Loucy (cell line): ENCODE results near the gene COL8A1.
A peak's percentile ranks its signal among the peaks of the same experiment; 100 is the strongest.

Experiments used
- H2AFZ ChIP-seq: fragments of 200-600 bp; sonication (generic); 2 replicates; pipeline ENCODE4 v1.6.0; 2016; ENCODE audit warnings: antibody characterized with exemption, mild to moderate bottlenecking, low read length, moderate library complexity
- H3F3A ChIP-seq: fragments of 200-600 bp; 2 replicates; pipeline ENCODE4 v1.6.0; 2016; ENCODE audit warnings: antibody characterized with exemption, low read depth, mild to moderate bottlenecking
- H3K27me3 ChIP-seq: fragments of 200-600 bp; sonication (generic); 2 replicates; pipeline ENCODE4 v1.6.1; 2014; ENCODE audit warnings: low read length, mild to moderate bottlenecking; ENCODE audit not compliant: insufficient read depth, poor library complexity, severe bottlenecking
- H3K36me3 ChIP-seq: fragments of 200-600 bp; sonication (generic); 2 replicates; pipeline ENCODE4 v1.6.1; 2016; ENCODE audit warnings: low read length; ENCODE audit not compliant: insufficient read depth
- H3K4me1 ChIP-seq: fragments of 200-600 bp; sonication (generic); 2 replicates; pipeline ENCODE4 v1.5.1; 2014; ENCODE audit warnings: low read length, mild to moderate bottlenecking; ENCODE audit not compliant: insufficient read depth, poor library complexity, severe bottlenecking
- H3K4me2 ChIP-seq: fragments of 200-600 bp; sonication (generic); 2 replicates; pipeline ENCODE4 v1.6.0; 2014; ENCODE audit warnings: antibody characterized with exemption, low read length, low read depth, mild to moderate bottlenecking; ENCODE audit not compliant: poor library complexity, severe bottlenecking
- H3K4me3 ChIP-seq: fragments of 200-600 bp; sonication (generic); 2 replicates; pipeline ENCODE4 v1.5.1; 2014; ENCODE audit warnings: low read length, mild to moderate bottlenecking, mixed read lengths; ENCODE audit not compliant: poor library complexity, severe bottlenecking
- H3K79me2 ChIP-seq: fragments of 200-600 bp; sonication (generic); 2 replicates; pipeline ENCODE4 v1.6.1; 2014; ENCODE audit warnings: low read length; ENCODE audit not compliant: insufficient read depth
- H3K9ac ChIP-seq: fragments of 200-600 bp; sonication (generic); 2 replicates; pipeline ENCODE4 v1.6.0; 2014; ENCODE audit warnings: mild to moderate bottlenecking, low read depth, low read length, moderate library complexity; ENCODE audit not compliant: poor library complexity, severe bottlenecking
- H3K9me2 ChIP-seq: fragments of 200-600 bp; sonication (generic); replicated peaks from 2 replicates; pipeline ENCODE4 v1.6.1; 2016; ENCODE audit warnings: low read depth, low read length, mixed read lengths
- H3K9me3 ChIP-seq: fragments of 200-600 bp; sonication (generic); 2 replicates; pipeline ENCODE4 v1.6.1; 2014; ENCODE audit warnings: mild to moderate bottlenecking, antibody characterized with exemption, low read length, low read depth; ENCODE audit not compliant: insufficient read depth
- H4K20me1 ChIP-seq: fragments of 200-600 bp; sonication (generic); 2 replicates; pipeline ENCODE4 v1.6.0; 2014; ENCODE audit warnings: antibody characterized with exemption, low read length, mild to moderate bottlenecking; ENCODE audit not compliant: insufficient read depth, poor library complexity, severe bottlenecking
- CTCF ChIP-seq: fragments of 200-600 bp; sonication (generic); conservative IDR thresholded peaks from 2 replicates; pipeline ENCODE4 v1.5.1; 2014; ENCODE audit warnings: mild to moderate bottlenecking, antibody characterized with exemption, low read length
- EZH2phosphoT487 ChIP-seq: fragments of 200-600 bp; IDR thresholded peaks from 2 replicates; pipeline ENCODE4 v1.6.1; 2018; ENCODE audit warnings: antibody characterized with exemption, mild to moderate bottlenecking, moderate library complexity, borderline replicate concordance

COL8A1 gene

GRCh38 chr3:99741588-99741987 is 103.2 kb downstream of the COL8A1 start:
- no peak overlapping the region for H2AFZ ChIP-seq
- H3K36me3 ChIP-seq = no peaks in the 10 kb centered on the region
- H3K4me1 ChIP-seq = no peaks in the 10 kb centered on the region
- no peak overlapping the region for H3K4me3 ChIP-seq
- no peaks in the 10 kb centered on the region for H3F3A ChIP-seq
- no peak overlapping the region for H3K9ac ChIP-seq
- no peaks in the 10 kb centered on the region for H3K27me3 ChIP-seq
- H3K9me3 ChIP-seq = no peaks in the 10 kb centered on the region
- H4K20me1 ChIP-seq = no peaks in the 10 kb centered on the region
- H3K9me2 ChIP-seq = no peaks in the 10 kb centered on the region
- no peak overlapping the region for H3K4me2 ChIP-seq
- TF ChIP-seq CTCF = no peak
- TF ChIP-seq EZH2phosphoT487 = no peak
- H3K79me2 ChIP-seq = no peaks in the 10 kb centered on the region

GRCh38 chr3:99747915-99748314 is 109.5 kb downstream of the COL8A1 start:
- no peak overlapping the region for H3K4me2 ChIP-seq
- no peaks in the 10 kb centered on the region for H3K4me1 ChIP-seq
- no peak overlapping the region for H3K4me3 ChIP-seq
- no peak overlapping the region for H3K9ac ChIP-seq
- H3K9me3 ChIP-seq = no peaks in the 10 kb centered on the region
- no peaks in the 10 kb centered on the region for H3F3A ChIP-seq
- no peaks in the 10 kb centered on the region for H3K79me2 ChIP-seq
- no peaks in the 10 kb centered on the region for H3K27me3 ChIP-seq
- peak; percentile 27 for TF ChIP-seq CTCF
- TF ChIP-seq EZH2phosphoT487 = no peak
- H3K9me2 ChIP-seq = no peaks in the 10 kb centered on the region
- H2AFZ ChIP-seq = no peak overlapping the region; the same call in 1 of the 2 replicates
- H4K20me1 ChIP-seq = no peaks in the 10 kb centered on the region
- no peaks in the 10 kb centered on the region for H3K36me3 ChIP-seq

GRCh38 chr3:99751649-99752048 is 113.3 kb downstream of the COL8A1 start:
- Histone ChIP-seq H3K79me2 (no peaks in the 10 kb centered on the region), H3K36me3 (no peaks in the 10 kb centered on the region), H4K20me1 (no peaks in the 10 kb centered on the region), H3K9ac (no peak overlapping the region), H3K4me1 (no peaks in the 10 kb centered on the region), H3K27me3 (no peaks in the 10 kb centered on the region), H3K4me2 (no peak overlapping the region), H3K9me2 (no peaks in the 10 kb centered on the region), H3K4me3 (no peak overlapping the region), H3K9me3 (no peaks in the 10 kb centered on the region), H3F3A (no peaks in the 10 kb centered on the region), H2AFZ (no peak overlapping the region)
- TF ChIP-seq EZH2phosphoT487 (no peak), CTCF (no peak)
